Fibroblast of lung (primary cell): ENCODE data around the gene ZSWIM4.

Experiments used
- CTCF ChIP-seq, 2 donors: IDR thresholded peaks in 1 of 2; conservative IDR thresholded peaks in 1 of 2; 1 replicate in 1 of 2; 2 replicates in 1 of 2; pipeline ENCODE4 v1.5.1; 2011 to 2012; ENCODE audit warnings: low read length in 2 of 2, control low read depth in 1 of 2, inconsistent platforms in 1 of 2, low read depth in 1 of 2, mild to moderate bottlenecking in 1 of 2
- EZH2 ChIP-seq: IDR thresholded peaks from 2 replicates; pipeline ENCODE4 v1.5.1; 2012; ENCODE audit warnings: low read length, control low read depth, mild to moderate bottlenecking; ENCODE audit errors: missing control alignments

GRCh38 chr19:13814550-13814949 lies 19.3 kb downstream of the ZSWIM4 start:
- TF ChIP-seq EZH2 (no peak), CTCF (conservative IDR thresholded peaks at IDR 0.05 in 1 of 2, IDR thresholded peaks at IDR 0.05 in 1 of 2; ENCODE audit: low read depth in 1 of 2, low read length in 2 of 2) (no peak)
